Testis (tissue), 2 donors: ENCODE results near the gene TTLL9.

ENCODE experiments used
- CTCF ChIP-seq, 3 experiments: fragments of 450-650 bp in 2 of 3; fragments of 200-600 bp in 1 of 3; sonication (generic) in 1 of 3; IDR thresholded peaks; one replicate each; pipeline ENCODE4 v1.5.1; 2016 to 2019; ENCODE audit warnings: antibody characterized with exemption in 3 of 3, mild to moderate bottlenecking in 2 of 3, moderate library complexity in 1 of 3
- POLR2A ChIP-seq: fragments of 450-650 bp; IDR thresholded peaks from one replicate; pipeline ENCODE4 v1.6.1; 2017; ENCODE audit warnings: antibody characterized with exemption, mild to moderate bottlenecking, moderate library complexity

- TF ChIP-seq POLR2A (no peak), CTCF (IDR thresholded peaks at IDR 0.05) (no peak)
Measured at GRCh38 chr20:31861135-31861384, 9.4 kb upstream of the TTLL9 start.
